Neural cell (in vitro differentiated cells): ENCODE data around the gene KATNAL2. TPM values are rescaled to one million over a fixed set of nuclear protein-coding genes. Genes with fewer than 3 reads are reported as not detected.

Source experiments
- H2AFZ ChIP-seq: fragments of 200-600, 300-800 bp; sonication (generic), shearing (Covaris generic); 2 replicates; pipeline ENCODE4 v1.6.0; 2014; ENCODE audit warnings: low read depth, mild to moderate bottlenecking, antibody characterized with exemption, low read length, moderate library complexity
- H3F3A ChIP-seq: fragments of 200-600 bp; shearing (Covaris generic); 2 replicates; pipeline ENCODE4 v1.6.1; 2016; ENCODE audit warnings: mild to moderate bottlenecking, moderate library complexity, mixed read lengths, antibody characterized with exemption, low read length; ENCODE audit not compliant: insufficient read depth, poor library complexity, severe bottlenecking
- H3K27ac ChIP-seq: fragments of 200-600, 300-800 bp; sonication (generic), shearing (Covaris generic); 2 replicates; pipeline ENCODE4 v1.5.1; 2014; ENCODE audit warnings: mild to moderate bottlenecking, low read length, moderate library complexity
- H3K27me3 ChIP-seq: fragments of 300-800, 200-600 bp; sonication (generic), shearing (Covaris generic); 2 replicates; pipeline ENCODE4 v1.6.0; 2014; ENCODE audit warnings: mild to moderate bottlenecking, low read depth, low read length, moderate library complexity; ENCODE audit not compliant: insufficient read depth
- H3K36me3 ChIP-seq: fragments of 300-800, 200-600 bp; sonication (generic), shearing (Covaris generic); 2 replicates; pipeline ENCODE4 v1.5.1; 2014; ENCODE audit warnings: mild to moderate bottlenecking, antibody characterized with exemption, low read length, moderate library complexity; ENCODE audit not compliant: insufficient read depth
- H3K4me2 ChIP-seq: fragments of 300-800, 200-600 bp; sonication (generic), shearing (Covaris generic); 2 replicates; pipeline ENCODE4 v1.6.0; 2014; ENCODE audit warnings: mild to moderate bottlenecking, low read length
- H3K4me3 ChIP-seq: fragments of 300-800, 200-600 bp; sonication (generic), shearing (Covaris generic); 2 replicates; pipeline ENCODE4 v1.5.1; 2014; ENCODE audit warnings: mild to moderate bottlenecking, low read length, moderate library complexity
- H3K79me2 ChIP-seq: fragments of 200-600 bp; shearing (Covaris generic); replicated peaks from 2 replicates; pipeline ENCODE4 v1.6.0; 2014; ENCODE audit warnings: mild to moderate bottlenecking, low read length, moderate library complexity; ENCODE audit not compliant: insufficient read depth
- H3K9ac ChIP-seq: fragments of 300-800, 200-600 bp; sonication (generic), shearing (Covaris generic); 2 replicates; pipeline ENCODE4 v1.6.1; 2016; ENCODE audit warnings: mild to moderate bottlenecking, low read length, mixed read lengths
- H3K9me2 ChIP-seq: fragments of 200-600 bp; shearing (Covaris generic); 2 replicates; pipeline ENCODE4 v1.6.1; 2016; ENCODE audit warnings: mild to moderate bottlenecking, low read length, mixed read lengths; ENCODE audit not compliant: insufficient read depth
- H3K9me3 ChIP-seq: fragments of 200-600, 300-800 bp; sonication (generic), shearing (Covaris generic); 2 replicates; pipeline ENCODE4 v1.6.1; 2016; ENCODE audit warnings: mild to moderate bottlenecking, mixed run types, low read length, moderate library complexity, mixed read lengths
- H4K20me1 ChIP-seq: fragments of 200-600 bp; shearing (Covaris generic); 2 replicates; pipeline ENCODE4 v1.6.1; 2016; ENCODE audit warnings: mild to moderate bottlenecking, mixed run types; ENCODE audit not compliant: insufficient read depth
- EP300 ChIP-seq: fragments of 450-650 bp; conservative IDR thresholded peaks from 2 replicates; pipeline ENCODE4 v1.6.1; 2014; ENCODE audit warnings: antibody characterized with exemption, mild to moderate bottlenecking, moderate library complexity; ENCODE audit not compliant: poor library complexity, severe bottlenecking
- EZH2 ChIP-seq: fragments of 200-600, 300-800 bp; shearing (Covaris generic), sonication (generic); IDR thresholded peaks from 2 replicates; pipeline ENCODE4 v1.6.1; 2014; ENCODE audit warnings: antibody characterized with exemption, low read length, borderline replicate concordance, mild to moderate bottlenecking; ENCODE audit not compliant: insufficient read depth, poor library complexity, severe bottlenecking
- MXI1 ChIP-seq: fragments of 450-650 bp; conservative IDR thresholded peaks from 2 replicates; pipeline ENCODE4 v1.6.1; 2014; ENCODE audit warnings: antibody characterized with exemption, mild to moderate bottlenecking; ENCODE audit not compliant: poor library complexity, severe bottlenecking
- POLR2AphosphoS5 ChIP-seq: IDR thresholded peaks from 2 replicates; pipeline ENCODE4 v1.6.1; 2012
- RAD21 ChIP-seq: fragments of 450-650 bp; conservative IDR thresholded peaks from 2 replicates; pipeline ENCODE4 v1.6.1; 2014; ENCODE audit warnings: antibody characterized with exemption, mild to moderate bottlenecking, moderate library complexity
- SMC3 ChIP-seq: fragments of 450-650 bp; conservative IDR thresholded peaks from 2 replicates; pipeline ENCODE4 v1.6.1; 2014; ENCODE audit warnings: antibody characterized with exemption, mild to moderate bottlenecking, moderate library complexity; ENCODE audit not compliant: poor library complexity
- TAF1 ChIP-seq: IDR thresholded peaks from 2 replicates; pipeline ENCODE4 v1.6.1; 2012; ENCODE audit warnings: low read depth
- polyA plus RNA-seq: library from polyadenylated mRNA; depleted of rRNA; stranded (reverse); fragments of >200 nt; gene quantifications from 2 replicates; pipeline ENCODE4 v1.2.3, GENCODE V29; 2014
- TF ChIP-seq, protein P1 (sequence below): IDR thresholded peaks from 2 replicates; pipeline ENCODE4 v1.6.1; 2012; ENCODE audit warnings: borderline replicate concordance
- TF ChIP-seq, protein P2 (sequence below): fragments of 450-650 bp; IDR thresholded peaks from 2 replicates; pipeline ENCODE4 v1.5.1; 2014; ENCODE audit warnings: antibody characterized with exemption, mild to moderate bottlenecking, moderate library complexity; ENCODE audit not compliant: poor library complexity, severe bottlenecking

The KATNAL2 gene
- polyA plus RNA-seq, 1 donor from 2014 or later = 1.4 TPM

DNA sequence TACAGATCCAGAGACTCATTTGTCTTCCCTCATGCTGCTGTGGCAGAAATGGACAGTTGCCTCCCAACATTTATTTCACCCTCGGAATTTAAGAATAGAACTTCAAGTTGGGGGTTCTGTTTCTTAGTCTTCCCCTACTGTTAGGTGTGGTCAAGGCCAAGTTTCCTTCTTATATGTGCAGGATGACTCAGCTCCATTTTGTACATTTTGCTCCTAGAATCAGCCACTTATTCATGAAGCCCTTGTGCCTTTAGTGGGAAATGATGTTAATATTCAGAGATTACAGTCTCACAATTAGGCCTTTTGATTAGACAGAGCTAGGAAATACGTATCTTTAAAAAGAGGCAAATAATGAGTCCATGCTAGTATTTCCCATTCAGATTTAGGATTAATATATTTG is 164.2 kb downstream of the KATNAL2 start:
- Histone ChIP-seq H3K36me3 (no peaks in the 10 kb centered on the region), H4K20me1 (no peaks in the 10 kb centered on the region), H3K27ac (no peak overlapping the region), H3K4me2 (no peak overlapping the region), H3K4me3 (no peak overlapping the region), H3K27me3 (no peaks in the 10 kb centered on the region), H3K9ac (no peak overlapping the region), H3F3A (no peaks in the 10 kb centered on the region), H3K9me3 (no peaks in the 10 kb centered on the region), H2AFZ (no peak overlapping the region), H3K79me2 (no peaks in the 10 kb centered on the region), H3K9me2 (no peaks in the 10 kb centered on the region)
- TF ChIP-seq, protein P1, sequence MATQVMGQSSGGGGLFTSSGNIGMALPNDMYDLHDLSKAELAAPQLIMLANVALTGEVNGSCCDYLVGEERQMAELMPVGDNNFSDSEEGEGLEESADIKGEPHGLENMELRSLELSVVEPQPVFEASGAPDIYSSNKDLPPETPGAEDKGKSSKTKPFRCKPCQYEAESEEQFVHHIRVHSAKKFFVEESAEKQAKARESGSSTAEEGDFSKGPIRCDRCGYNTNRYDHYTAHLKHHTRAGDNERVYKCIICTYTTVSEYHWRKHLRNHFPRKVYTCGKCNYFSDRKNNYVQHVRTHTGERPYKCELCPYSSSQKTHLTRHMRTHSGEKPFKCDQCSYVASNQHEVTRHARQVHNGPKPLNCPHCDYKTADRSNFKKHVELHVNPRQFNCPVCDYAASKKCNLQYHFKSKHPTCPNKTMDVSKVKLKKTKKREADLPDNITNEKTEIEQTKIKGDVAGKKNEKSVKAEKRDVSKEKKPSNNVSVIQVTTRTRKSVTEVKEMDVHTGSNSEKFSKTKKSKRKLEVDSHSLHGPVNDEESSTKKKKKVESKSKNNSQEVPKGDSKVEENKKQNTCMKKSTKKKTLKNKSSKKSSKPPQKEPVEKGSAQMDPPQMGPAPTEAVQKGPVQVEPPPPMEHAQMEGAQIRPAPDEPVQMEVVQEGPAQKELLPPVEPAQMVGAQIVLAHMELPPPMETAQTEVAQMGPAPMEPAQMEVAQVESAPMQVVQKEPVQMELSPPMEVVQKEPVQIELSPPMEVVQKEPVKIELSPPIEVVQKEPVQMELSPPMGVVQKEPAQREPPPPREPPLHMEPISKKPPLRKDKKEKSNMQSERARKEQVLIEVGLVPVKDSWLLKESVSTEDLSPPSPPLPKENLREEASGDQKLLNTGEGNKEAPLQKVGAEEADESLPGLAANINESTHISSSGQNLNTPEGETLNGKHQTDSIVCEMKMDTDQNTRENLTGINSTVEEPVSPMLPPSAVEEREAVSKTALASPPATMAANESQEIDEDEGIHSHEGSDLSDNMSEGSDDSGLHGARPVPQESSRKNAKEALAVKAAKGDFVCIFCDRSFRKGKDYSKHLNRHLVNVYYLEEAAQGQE = no peak
- TF ChIP-seq SMC3 (no peak), TAF1 (no peak), RAD21 (no peak), EZH2 (no peak), POLR2AphosphoS5 (no peak), EP300 (no peak), MXI1 (no peak)
- TF ChIP-seq, protein P2, sequence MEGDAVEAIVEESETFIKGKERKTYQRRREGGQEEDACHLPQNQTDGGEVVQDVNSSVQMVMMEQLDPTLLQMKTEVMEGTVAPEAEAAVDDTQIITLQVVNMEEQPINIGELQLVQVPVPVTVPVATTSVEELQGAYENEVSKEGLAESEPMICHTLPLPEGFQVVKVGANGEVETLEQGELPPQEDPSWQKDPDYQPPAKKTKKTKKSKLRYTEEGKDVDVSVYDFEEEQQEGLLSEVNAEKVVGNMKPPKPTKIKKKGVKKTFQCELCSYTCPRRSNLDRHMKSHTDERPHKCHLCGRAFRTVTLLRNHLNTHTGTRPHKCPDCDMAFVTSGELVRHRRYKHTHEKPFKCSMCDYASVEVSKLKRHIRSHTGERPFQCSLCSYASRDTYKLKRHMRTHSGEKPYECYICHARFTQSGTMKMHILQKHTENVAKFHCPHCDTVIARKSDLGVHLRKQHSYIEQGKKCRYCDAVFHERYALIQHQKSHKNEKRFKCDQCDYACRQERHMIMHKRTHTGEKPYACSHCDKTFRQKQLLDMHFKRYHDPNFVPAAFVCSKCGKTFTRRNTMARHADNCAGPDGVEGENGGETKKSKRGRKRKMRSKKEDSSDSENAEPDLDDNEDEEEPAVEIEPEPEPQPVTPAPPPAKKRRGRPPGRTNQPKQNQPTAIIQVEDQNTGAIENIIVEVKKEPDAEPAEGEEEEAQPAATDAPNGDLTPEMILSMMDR = no peak

DNA sequence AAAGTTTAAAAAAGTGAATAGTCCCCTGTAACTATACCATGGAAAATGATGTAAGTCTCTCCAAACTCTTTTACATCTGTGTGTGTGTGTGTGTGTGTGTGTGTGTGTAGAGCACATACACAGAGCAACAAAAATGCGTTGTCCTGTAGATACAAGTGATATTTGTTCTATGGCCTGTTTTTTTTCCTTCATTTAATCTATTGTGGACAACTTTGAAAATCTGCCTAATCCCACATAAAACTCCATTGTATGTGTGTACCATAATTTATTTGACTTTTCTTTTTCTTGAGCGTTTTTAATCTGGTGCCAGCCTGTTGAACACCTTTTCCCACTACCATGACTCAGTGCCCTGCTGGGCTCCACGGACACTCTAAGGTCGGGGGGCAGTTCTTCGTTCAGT is 170.3 kb downstream of the KATNAL2 start:
- Histone ChIP-seq H3K27ac (no peak overlapping the region), H2AFZ (no peak overlapping the region), H3F3A (no peaks in the 10 kb centered on the region), H3K27me3 (no peaks in the 10 kb centered on the region), H3K9ac (no peak overlapping the region), H3K36me3 (no peaks in the 10 kb centered on the region), H3K9me2 (no peaks in the 10 kb centered on the region), H3K79me2 (no peaks in the 10 kb centered on the region), H4K20me1 (no peaks in the 10 kb centered on the region), H3K4me2 (no peak overlapping the region), H3K4me3 (no peak overlapping the region), H3K9me3 (no peaks in the 10 kb centered on the region)
- TF ChIP-seq, protein P1 = no peak
- TF ChIP-seq MXI1 = no peak
